ENCODE measurements around the gene PFDN5. TPM values are rescaled to one million over a fixed set of nuclear protein-coding genes. Genes with fewer than 3 reads are reported as not detected.

PFDN5 gene
- total and polyA plus RNA-seq, 9 of the 15 experiments (the other 6 are each of a cell fraction or from before 2014, with no cell fraction given): 361 to 1,636 (median 742) TPM

DNA sequence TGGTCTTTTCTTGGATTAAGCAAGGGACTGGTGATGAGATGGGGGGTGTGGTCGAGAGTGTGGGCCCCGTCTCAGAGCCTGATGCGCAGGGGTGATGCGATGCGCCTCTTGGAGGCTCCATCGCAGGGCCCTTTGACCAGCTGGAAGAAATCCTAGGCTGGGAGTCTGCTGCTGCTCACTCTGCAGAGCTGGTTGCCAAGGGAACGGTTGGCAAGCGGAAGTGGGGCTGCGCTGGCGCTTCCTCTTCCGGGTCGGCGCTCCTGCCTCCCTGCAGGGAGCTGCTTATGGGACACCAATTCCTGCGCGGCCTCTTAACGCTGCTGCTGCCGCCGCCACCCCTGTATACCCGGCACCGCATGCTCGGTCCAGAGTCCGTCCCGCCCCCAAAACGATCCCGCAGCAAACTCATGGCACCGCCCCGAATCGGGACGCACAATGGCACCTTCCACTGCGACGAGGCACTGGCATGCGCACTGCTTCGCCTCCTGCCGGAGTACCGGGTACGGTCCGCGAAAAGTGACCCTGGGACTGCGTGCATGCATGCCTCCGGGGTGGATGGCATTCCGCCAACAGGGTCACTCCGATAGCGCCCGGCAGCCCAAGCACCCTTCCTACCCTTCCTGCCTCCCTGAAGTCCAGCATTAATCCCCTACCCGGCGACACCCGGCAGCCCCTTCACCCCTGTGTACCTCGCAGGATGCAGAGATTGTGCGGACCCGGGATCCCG, 4.3 kb downstream of the PFDN5 start, which contains the start of gene MYG1:
Gene MYG1 (plus strand): TSS at position 242 of the 727 bp plus-strand sequence. CDS start 43 bp downstream, at position 285.
- FAIRE-seq (no peak), ATAC-seq (no peak), DNase-seq (ENCODE audit: extremely low read depth in 1 of 4, low spot score in 3 of 4) (peak in 1 of 4 experiments; percentile 33)
- CTCF ChIA-PET (ENCODE audit: low intra/inter-chr PET ratio): no interaction called here
- H3K9me3 ChIP-seq (replicated peaks; ENCODE audit: control insufficient read depth, insufficient read depth, low read depth, low read length): no peaks in the 10 kb centered on the region
- H3K27me3 ChIP-seq (ENCODE audit: control insufficient read depth in 2 of 2, insufficient read depth in 2 of 2, low read length in 2 of 2): no peaks in the 10 kb centered on the region
- H3K9ac ChIP-seq (ENCODE audit: insufficient read depth in 1 of 2, low read depth in 2 of 2, low read length in 2 of 2): peak within 1 kb of the TSS in 1 of 2 experiments; percentile 14; a peak in 2 of 4 replicates
- POLR2A ChIA-PET: interaction anchor here (0.6 to 1.6 kb wide), 8 partner anchors 8 to 238 kb away, joined by 3 to 12 read pairs (median 4); partner anchors contain the start of gene AAAS
- peaks cover 66% of the 10 kb centered on the region for H3K36me3 ChIP-seq (ENCODE audit: control insufficient read depth, insufficient read depth, low read length)
- peaks cover 23 to 27% of the 10 kb centered on the region in 2 experiments; a peak in 4 of 5 replicates for H3K4me1 ChIP-seq (replicated peaks in 1 of 2; ENCODE audit: control insufficient read depth in 2 of 2, insufficient read depth in 2 of 2, low read length in 2 of 2)
- peak within 1 kb of the TSS; percentile 60; the same call in 2 of the 3 replicates for H3K27ac ChIP-seq (ENCODE audit: extremely low read depth, low read depth, low read length)
- no peak within 1 kb of the TSS for H2AFZ ChIP-seq (ENCODE audit: low read depth, low read length)
- no peaks in the 10 kb centered on the region for H3K9me1 ChIP-seq (ENCODE audit: control insufficient read depth, insufficient read depth, low read length)
- in situ Hi-C loops (cut with MboI): no loop called here
- BruUV-seq (replicated peaks): no TSS peak
- WGBS (ENCODE audit: insufficient coverage, low coverage, missing lambda C conversion rate): 98% methylated on average over 47 of the region's 51 CpGs
- H3K79me2 ChIP-seq (ENCODE audit: control insufficient read depth, insufficient read depth, low read length): peaks cover 28% of the 10 kb centered on the region
- H3K4me3 ChIP-seq: no peak within 1 kb of the TSS
- no peaks in the 10 kb centered on the region for H4K20me1 ChIP-seq (replicated peaks; ENCODE audit: control insufficient read depth, insufficient read depth, low read length)
- H3K4me2 ChIP-seq (ENCODE audit: insufficient read depth, low read length): no peak within 1 kb of the TSS
- intact Hi-C loops (cut with micrococcal nuclease): no loop called here
- no peak for TF ChIP-seq DPF2 (IDR thresholded peaks at IDR 0.05)
- TF ChIP-seq KDM4B (IDR thresholded peaks at IDR 0.05; ENCODE audit: borderline replicate concordance in 2 of 2, low read depth in 1 of 2): no peak
- TF ChIP-seq CSDE1 (IDR thresholded peaks at IDR 0.05): no peak
- no peak for TF ChIP-seq ZNF785 (CRISPR knock-in tag; IDR thresholded peaks at IDR 0.05)
- TF ChIP-seq HNRNPK (IDR thresholded peaks at IDR 0.05; ENCODE audit: low read depth, low read length, poor library complexity, severe bottlenecking): no peak
- TF ChIP-seq POLR2G (IDR thresholded peaks at IDR 0.05; ENCODE audit: low read depth, low read length): peak; percentile 62
- TF ChIP-seq SAP30 (IDR thresholded peaks at IDR 0.05; ENCODE audit: borderline replicate concordance, insufficient read depth, low read depth, low read length, poor library complexity, severe bottlenecking): no peak
- TF ChIP-seq, protein P1, sequence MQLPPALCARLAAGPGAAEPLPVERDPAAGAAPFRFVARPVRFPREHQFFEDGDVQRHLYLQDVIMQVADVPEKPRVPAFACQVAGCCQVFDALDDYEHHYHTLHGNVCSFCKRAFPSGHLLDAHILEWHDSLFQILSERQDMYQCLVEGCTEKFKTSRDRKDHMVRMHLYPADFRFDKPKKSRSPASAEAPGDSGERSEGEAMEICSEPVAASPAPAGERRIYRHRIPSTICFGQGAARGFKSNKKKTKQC (CRISPR knock-in tag; IDR thresholded peaks at IDR 0.05): no peak
- no peak for TF ChIP-seq TAF7 (tag; IDR thresholded peaks at IDR 0.05)
- no peak for TF ChIP-seq CBX5 (IDR thresholded peaks at IDR 0.05; ENCODE audit: borderline replicate concordance, low read depth)
- TF ChIP-seq ZC3H8 (IDR thresholded peaks at IDR 0.05): no peak
- TF ChIP-seq, protein P2, sequence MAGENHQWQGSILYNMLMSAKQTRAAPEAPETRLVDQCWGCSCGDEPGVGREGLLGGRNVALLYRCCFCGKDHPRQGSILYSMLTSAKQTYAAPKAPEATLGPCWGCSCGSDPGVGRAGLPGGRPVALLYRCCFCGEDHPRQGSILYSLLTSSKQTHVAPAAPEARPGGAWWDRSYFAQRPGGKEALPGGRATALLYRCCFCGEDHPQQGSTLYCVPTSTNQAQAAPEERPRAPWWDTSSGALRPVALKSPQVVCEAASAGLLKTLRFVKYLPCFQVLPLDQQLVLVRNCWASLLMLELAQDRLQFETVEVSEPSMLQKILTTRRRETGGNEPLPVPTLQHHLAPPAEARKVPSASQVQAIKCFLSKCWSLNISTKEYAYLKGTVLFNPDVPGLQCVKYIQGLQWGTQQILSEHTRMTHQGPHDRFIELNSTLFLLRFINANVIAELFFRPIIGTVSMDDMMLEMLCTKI (IDR thresholded peaks at IDR 0.05; ENCODE audit: partially characterized antibody): no peak
- no peak for TF ChIP-seq SRSF9 (IDR thresholded peaks at IDR 0.05; ENCODE audit: borderline replicate concordance, low read depth, low read length)
- no peak for TF ChIP-seq CTBP1 (IDR thresholded peaks at IDR 0.05; ENCODE audit: borderline replicate concordance)
- TF ChIP-seq PHTF2 (CRISPR knock-in tag; IDR thresholded peaks at IDR 0.05): no peak
- no peak for TF ChIP-seq ZFP30 (CRISPR knock-in tag; IDR thresholded peaks at IDR 0.05; ENCODE audit: borderline replicate concordance)
- peak in 1 of 3 experiments; percentile 27 for TF ChIP-seq YY1 (IDR thresholded peaks at IDR 0.05; ENCODE audit: borderline replicate concordance in 1 of 3, control insufficient read depth in 1 of 3, extremely low read depth in 1 of 3, insufficient read depth in 3 of 3, insufficient read length in 1 of 3, insufficient replicate concordance in 2 of 3, low read depth in 1 of 3, low read length in 2 of 3)
- no peak for TF ChIP-seq ERF (CRISPR knock-in tag; IDR thresholded peaks at IDR 0.05)
- no peak for TF ChIP-seq ZNF436 (CRISPR knock-in tag; IDR thresholded peaks at IDR 0.05)
- TF ChIP-seq ZNF551 (CRISPR knock-in tag; IDR thresholded peaks at IDR 0.05): no peak
- peak; percentile 57 for TF ChIP-seq NFIC (IDR thresholded peaks at IDR 0.05)
- TF ChIP-seq TCF7L2 (IDR thresholded peaks at IDR 0.05; ENCODE audit: low read depth, low read length): no peak

All from K562 (cell line).